WERI-Rb-1 (cell line): ENCODE measurements around the gene HLA-DQB2.

Experiments used
- DNase-seq: peaks from one replicate; pipeline ENCODE4 v3.0.0-alpha.2; 2020
- H3K27ac ChIP-seq: fragments of 250-450 bp; sonication (Bioruptor Pico); 2 replicates; pipeline ENCODE4 v1.5.1; 2020; ENCODE audit warnings: mild to moderate bottlenecking, moderate library complexity
- H3K27me3 ChIP-seq: fragments of 250-450 bp; sonication (Bioruptor Pico); 2 replicates; pipeline ENCODE4 v1.5.1; 2021; ENCODE audit warnings: mild to moderate bottlenecking, low read depth, moderate library complexity; ENCODE audit not compliant: insufficient read depth, severe bottlenecking
- H3K36me3 ChIP-seq: fragments of 250-450 bp; sonication (Bioruptor Pico); 2 replicates; pipeline ENCODE4 v1.5.1; 2020; ENCODE audit warnings: mild to moderate bottlenecking, moderate library complexity
- H3K4me3 ChIP-seq: 2 replicates; pipeline ENCODE4 v1.5.1; 2011; ENCODE audit warnings: low read depth, mild to moderate bottlenecking, control low read depth, low read length
- H3K9me3 ChIP-seq: fragments of 250-450 bp; sonication (Bioruptor Pico); 2 replicates; pipeline ENCODE4 v1.5.1; 2021; ENCODE audit warnings: mild to moderate bottlenecking, moderate library complexity; ENCODE audit not compliant: severe bottlenecking
- CTCF ChIP-seq: IDR thresholded peaks from 2 replicates; pipeline ENCODE4 v1.5.1; 2011; ENCODE audit warnings: low read depth, mild to moderate bottlenecking, control low read depth, inconsistent platforms, low read length

Gene HLA-DQB2

DNA sequence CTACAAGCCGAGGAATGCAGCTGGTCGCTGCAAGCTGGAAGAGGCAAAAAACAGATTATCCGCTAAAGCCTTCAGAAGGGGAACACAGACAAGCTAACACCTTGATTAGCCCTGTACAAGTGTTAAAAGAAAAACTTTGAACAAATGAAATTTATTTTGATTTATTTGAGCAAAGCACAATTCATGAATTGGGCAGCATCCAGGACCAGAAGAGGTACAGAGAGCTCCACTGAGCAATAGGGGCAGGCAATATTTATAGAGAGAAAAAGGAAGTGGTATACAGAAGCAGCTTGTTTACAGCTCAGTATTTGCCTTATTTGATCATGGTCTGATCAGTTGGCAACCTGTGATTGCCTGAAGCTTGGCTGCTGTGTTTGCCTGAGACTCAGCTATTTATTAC lies 35.8 kb upstream of the HLA-DQB2 start:
- Histone ChIP-seq H3K27me3 (peaks cover 71% of the 10 kb centered on the region), H3K27ac (no peak overlapping the region), H3K36me3 (no peaks in the 10 kb centered on the region), H3K9me3 (peaks cover 2% of the 10 kb centered on the region), H3K4me3 (no peak overlapping the region)
- no peak for TF ChIP-seq CTCF
- no peak for DNase-seq

DNA sequence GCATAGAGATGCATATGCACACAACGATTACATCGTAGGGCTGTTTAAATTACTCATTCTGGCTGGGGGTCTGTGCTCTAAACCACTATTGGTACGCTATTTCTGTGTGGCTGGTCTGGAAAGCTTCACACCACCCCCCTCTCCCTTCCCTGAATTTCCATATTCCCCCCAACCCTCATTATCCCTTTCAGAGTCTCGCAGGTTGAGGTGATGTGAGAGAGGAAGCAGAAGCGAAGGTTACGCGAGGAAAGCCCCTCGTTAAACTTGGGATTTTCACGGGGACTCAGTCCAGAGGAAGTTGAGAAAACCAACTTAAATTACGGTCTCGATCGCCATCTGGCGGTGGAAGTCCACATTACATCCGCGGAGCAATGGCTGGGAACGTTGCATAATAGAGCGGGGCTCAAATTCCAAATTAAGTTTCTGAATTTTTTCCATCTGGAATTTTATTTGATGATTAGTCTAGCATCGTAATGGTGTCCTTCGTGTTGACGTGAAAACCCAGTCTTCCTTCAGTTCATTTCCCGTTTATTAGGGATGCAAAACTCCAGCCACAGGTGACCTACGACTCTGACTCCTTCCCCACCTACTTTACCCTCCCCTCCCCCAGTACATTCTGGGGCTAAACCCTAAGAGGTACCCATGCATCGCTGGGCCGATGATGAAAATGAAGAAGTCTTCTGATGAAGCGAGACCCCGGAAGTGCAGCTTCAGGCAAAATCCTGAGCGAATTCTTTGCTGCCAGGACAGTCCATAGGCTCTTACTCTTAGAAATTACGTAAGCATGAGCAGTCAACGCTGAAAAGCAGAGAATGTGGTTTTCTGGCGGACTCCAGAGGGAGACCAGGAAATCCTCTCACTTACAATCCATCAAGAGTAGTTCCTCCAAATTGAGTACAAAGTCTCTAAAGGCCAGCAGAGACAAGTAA lies 33.8 kb upstream of the HLA-DQB2 start:
- no peak overlapping the region for H3K4me3 ChIP-seq

GRCh38 chr6:32794510-32794909 lies 31.2 kb upstream of the HLA-DQB2 start:
- H3K27ac ChIP-seq, result no peak overlapping the region
- H3K36me3 ChIP-seq, result no peaks in the 10 kb centered on the region
- H3K27me3 ChIP-seq, result peaks cover 89% of the 10 kb centered on the region
- no peak overlapping the region for H3K4me3 ChIP-seq
- peaks cover 2% of the 10 kb centered on the region for H3K9me3 ChIP-seq
- TF ChIP-seq CTCF, result no peak
- DNase-seq, result no peak

More for the DNA sequence above, 33.8 kb upstream of the HLA-DQB2 start:
- H3K36me3 ChIP-seq, result no peaks in the 10 kb centered on the region
- peak; percentile 72 for DNase-seq
- peaks cover 74% of the 10 kb centered on the region for H3K27me3 ChIP-seq
- no peak overlapping the region for H3K27ac ChIP-seq
- TF ChIP-seq CTCF, result peak; percentile 87
- H3K9me3 ChIP-seq, result peaks cover 2% of the 10 kb centered on the region

- Histone ChIP-seq H3K9me3 (no peaks in the 10 kb centered on the region), H3K27me3 (peaks cover 91% of the 10 kb centered on the region), H3K4me3 (no peak overlapping the region), H3K27ac (no peak overlapping the region), H3K36me3 (no peaks in the 10 kb centered on the region)
- DNase-seq, result no peak
- TF ChIP-seq CTCF, result no peak
Observed at GRCh38 chr6:32792901-32793435, 29.6 kb upstream of the HLA-DQB2 start.

- peaks cover 91% of the 10 kb centered on the region for H3K27me3 ChIP-seq
- TF ChIP-seq CTCF, result no peak
- DNase-seq, result no peak
- no peak overlapping the region for H3K27ac ChIP-seq
- H3K9me3 ChIP-seq, result peaks cover 3% of the 10 kb centered on the region
- H3K36me3 ChIP-seq, result no peaks in the 10 kb centered on the region
- no peak overlapping the region for H3K4me3 ChIP-seq
Observed at GRCh38 chr6:32790306-32790705, 27.0 kb upstream of the HLA-DQB2 start.
